ENCODE measurements around the gene CD69. TPM values are rescaled to one million over a fixed set of nuclear protein-coding genes. Genes with fewer than 3 reads are reported as not detected.

Gene CD69
- total RNA-seq, 4 donors from 2014 or later, result 0.93 to 2.7 (median 1.7) TPM

DNA sequence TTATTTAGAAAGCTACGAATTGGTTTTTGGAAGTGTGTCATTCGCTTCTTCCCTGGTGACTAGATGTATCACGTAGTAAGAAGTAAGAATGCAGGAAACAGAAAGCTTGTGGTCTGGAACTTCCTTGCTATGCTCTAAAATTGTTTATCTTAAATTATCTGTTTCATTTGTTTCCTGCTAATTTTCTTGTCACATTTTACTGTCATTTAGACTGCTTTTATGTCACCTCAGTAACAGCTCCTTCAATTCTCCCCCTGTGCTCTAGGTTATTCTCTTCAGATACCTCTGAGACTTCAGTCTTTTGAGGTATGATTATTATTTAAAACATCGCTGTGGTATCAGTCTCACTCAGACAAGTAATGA, 699 bp upstream of the CD69 start:
- 56% methylated on average over 4 of the region's 4 CpGs for WGBS
- DNase-seq (ENCODE audit: low spot score in 2 of 2), result no peak

DNA sequence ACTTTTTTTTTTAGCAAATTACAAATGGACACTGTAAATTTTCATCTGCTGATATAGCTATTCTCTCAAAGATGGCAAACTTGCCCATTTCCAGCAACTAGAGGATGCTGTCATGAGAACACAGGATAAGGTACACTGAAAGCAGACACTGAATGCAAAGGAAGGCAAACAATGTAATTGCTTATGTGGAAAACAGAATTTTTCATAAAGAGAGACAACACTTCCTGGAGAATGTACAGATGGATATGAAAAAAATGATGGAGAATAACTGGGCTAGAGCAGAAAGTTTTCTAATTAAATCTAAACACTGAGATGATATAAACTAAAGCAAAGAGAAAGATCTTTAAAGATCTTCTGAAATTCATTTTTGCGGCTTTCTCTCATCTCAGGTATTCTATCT, 581 bp downstream of the CD69 start:
- H3K4me1 ChIP-seq, result no peaks in the 10 kb centered on the region
- H3K36me3 ChIP-seq, result no peaks in the 10 kb centered on the region
- H3K9me3 ChIP-seq, result no peaks in the 10 kb centered on the region
- peak overlapping the region; percentile 36 for H3K4me3 ChIP-seq
- peak overlapping the region; percentile 23 for H3K27ac ChIP-seq
- no peak for TF ChIP-seq CTCF (IDR thresholded peaks at IDR 0.05)
- no peak for TF ChIP-seq POLR2AphosphoS5 (IDR thresholded peaks at IDR 0.05)
- WGBS, result 89% methylated on average over 1 of the region's 1 CpG
- H3K27me3 ChIP-seq, result no peaks in the 10 kb centered on the region
- no peak for DNase-seq (ENCODE audit: low spot score in 2 of 2)

More for the DNA sequence above, 699 bp upstream of the CD69 start:
- peak overlapping the region; percentile 22 for H3K27ac ChIP-seq
- TF ChIP-seq EP300 (IDR thresholded peaks at IDR 0.05), result no peak
- TF ChIP-seq POLR2AphosphoS5 (IDR thresholded peaks at IDR 0.05), result no peak
- no peak for TF ChIP-seq POLR2A (IDR thresholded peaks at IDR 0.05)
- TF ChIP-seq CTCF (IDR thresholded peaks at IDR 0.05), result no peak
- H3K4me1 ChIP-seq, result no peaks in the 10 kb centered on the region
- no peaks in the 10 kb centered on the region for H3K36me3 ChIP-seq
- H3K4me3 ChIP-seq, result no peak overlapping the region
- no peaks in the 10 kb centered on the region for H3K9me3 ChIP-seq
- H3K27me3 ChIP-seq, result no peaks in the 10 kb centered on the region

DNA sequence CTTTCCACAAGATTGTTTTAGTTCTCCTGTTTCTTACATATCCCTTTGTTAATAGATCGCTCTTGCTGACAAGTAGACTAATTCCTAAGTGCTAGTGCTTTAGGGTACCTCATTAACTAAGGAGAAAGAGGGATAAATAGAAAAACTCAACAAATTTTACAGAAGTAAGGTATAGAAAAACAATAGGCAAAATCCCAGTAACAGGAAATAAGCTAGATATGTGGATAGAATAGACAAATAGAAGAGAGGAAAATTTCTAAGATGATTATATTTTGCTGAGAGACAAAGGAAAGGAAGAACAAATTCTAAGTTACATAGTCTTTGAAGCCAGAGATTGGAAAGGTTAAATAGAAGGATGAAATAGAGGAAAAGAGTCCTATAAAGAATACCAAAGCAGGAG, 1.0 kb downstream of the CD69 start:
- Histone ChIP-seq H3K27me3 (no peaks in the 10 kb centered on the region), H3K4me1 (no peaks in the 10 kb centered on the region), H3K4me3 (peak overlapping the region; percentile 36), H3K9me3 (no peaks in the 10 kb centered on the region), H3K36me3 (no peaks in the 10 kb centered on the region), H3K27ac (no peak overlapping the region)
- TF ChIP-seq POLR2AphosphoS5 (IDR thresholded peaks at IDR 0.05) (no peak), EP300 (IDR thresholded peaks at IDR 0.05) (no peak), POLR2A (IDR thresholded peaks at IDR 0.05) (no peak), CTCF (IDR thresholded peaks at IDR 0.05) (no peak)
- 91% methylated on average over 1 of the region's 1 CpG for WGBS
- DNase-seq (ENCODE audit: low spot score in 2 of 2), result no peak

DNA sequence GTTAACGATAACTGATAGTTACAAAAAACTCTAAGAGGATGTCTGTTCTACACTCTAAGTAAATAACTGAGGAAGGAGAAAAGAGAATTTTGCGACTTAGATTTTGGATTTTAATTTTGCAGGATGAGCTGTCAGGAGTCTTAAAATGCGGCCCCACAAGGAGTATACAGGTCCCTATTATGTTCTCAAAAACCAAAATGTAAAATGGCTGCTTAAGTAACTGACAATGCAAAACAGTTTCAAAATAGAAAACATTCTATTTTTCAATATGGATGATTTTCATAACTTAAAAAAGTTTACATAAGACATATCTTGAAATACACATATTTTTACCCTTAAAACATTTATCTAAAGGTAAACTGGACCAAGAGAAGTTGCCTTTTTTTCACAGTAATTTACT, 2.6 kb downstream of the CD69 start:
- TF ChIP-seq POLR2AphosphoS5 (IDR thresholded peaks at IDR 0.05), result no peak
- TF ChIP-seq POLR2A (IDR thresholded peaks at IDR 0.05), result no peak
- WGBS, result 67% methylated on average over 3 of the region's 3 CpGs
- no peaks in the 10 kb centered on the region for H3K9me3 ChIP-seq
- H3K4me1 ChIP-seq, result no peaks in the 10 kb centered on the region
- peak overlapping the region; percentile 36 for H3K4me3 ChIP-seq
- H3K27ac ChIP-seq, result no peak overlapping the region
- DNase-seq (ENCODE audit: low spot score in 2 of 2), result no peak
- no peaks in the 10 kb centered on the region for H3K27me3 ChIP-seq
- no peaks in the 10 kb centered on the region for H3K36me3 ChIP-seq

DNA sequence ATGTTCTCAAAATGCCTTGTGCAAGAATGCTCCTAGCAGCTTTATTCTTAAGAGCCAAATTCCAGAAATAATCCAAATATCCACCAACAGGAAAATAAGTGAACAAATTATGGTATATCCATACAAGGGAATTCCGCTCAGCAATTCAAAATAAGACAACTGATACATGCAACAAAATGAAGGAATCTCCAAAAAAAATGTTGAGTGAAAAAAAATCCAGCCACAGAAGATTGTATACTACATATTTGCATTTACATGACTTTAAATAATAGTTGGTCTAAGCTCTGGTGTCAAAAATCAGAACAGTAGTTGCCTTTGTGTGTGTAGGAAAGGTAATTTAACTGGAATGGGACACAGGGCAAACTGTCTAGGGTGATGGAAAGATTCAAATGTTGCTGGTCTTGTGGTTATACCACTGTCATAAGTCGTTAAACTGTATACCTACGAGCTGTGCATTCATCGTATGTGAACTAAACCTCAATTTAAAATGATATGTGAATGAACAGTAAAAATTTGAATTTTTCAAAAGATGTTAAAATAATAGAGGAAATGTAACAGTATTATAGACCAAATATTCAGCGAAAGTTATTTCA, 3.2 kb downstream of the CD69 start:
- TF ChIP-seq POLR2AphosphoS5 (IDR thresholded peaks at IDR 0.05), result no peak
- TF ChIP-seq EP300 (IDR thresholded peaks at IDR 0.05), result no peak
- no peak for TF ChIP-seq POLR2A (IDR thresholded peaks at IDR 0.05)
- no peak for TF ChIP-seq CTCF (IDR thresholded peaks at IDR 0.05)

DNA sequence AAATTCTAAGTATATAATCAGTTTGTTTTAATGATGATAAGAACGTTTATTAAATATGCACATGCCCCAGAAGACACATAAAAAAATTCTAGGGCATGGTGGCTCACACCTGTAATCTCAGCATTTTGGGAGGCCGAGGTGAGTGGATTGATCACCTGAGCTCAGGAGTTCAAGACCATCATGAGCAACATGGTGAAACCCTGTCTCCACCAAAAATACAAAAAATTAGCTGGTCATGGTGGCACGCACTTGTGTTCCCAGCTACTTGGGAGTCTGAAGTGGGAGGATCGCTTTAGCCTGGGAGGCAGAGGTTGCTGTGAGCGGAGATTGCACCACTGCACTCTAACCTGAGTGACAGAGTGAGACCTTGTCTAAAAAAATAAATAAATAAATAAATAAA, 4.0 kb downstream of the CD69 start:
- TF ChIP-seq POLR2AphosphoS5 (IDR thresholded peaks at IDR 0.05) (no peak), POLR2A (IDR thresholded peaks at IDR 0.05) (no peak), CTCF (IDR thresholded peaks at IDR 0.05) (no peak), EP300 (IDR thresholded peaks at IDR 0.05) (no peak)
- no peaks in the 10 kb centered on the region for H3K36me3 ChIP-seq
- H3K4me3 ChIP-seq, result no peak overlapping the region
- WGBS, result 89% methylated on average over 5 of the region's 5 CpGs
- H3K9me3 ChIP-seq, result no peaks in the 10 kb centered on the region
- no peak for DNase-seq (ENCODE audit: low spot score in 2 of 2)
- no peaks in the 10 kb centered on the region for H3K27me3 ChIP-seq
- H3K27ac ChIP-seq, result no peak overlapping the region
- H3K4me1 ChIP-seq, result no peaks in the 10 kb centered on the region

More for the DNA sequence above, 3.2 kb downstream of the CD69 start:
- no peak for DNase-seq (ENCODE audit: low spot score in 2 of 2)
- H3K27ac ChIP-seq, result no peak overlapping the region
- H3K4me3 ChIP-seq, result no peak overlapping the region
- no peaks in the 10 kb centered on the region for H3K9me3 ChIP-seq
- no peaks in the 10 kb centered on the region for H3K27me3 ChIP-seq
- WGBS, result 83% methylated on average over 5 of the region's 5 CpGs
- H3K4me1 ChIP-seq, result no peaks in the 10 kb centered on the region
- H3K36me3 ChIP-seq, result no peaks in the 10 kb centered on the region
